ENCODE data around the gene MTTP. TPM values are rescaled to one million over a fixed set of nuclear protein-coding genes. Genes with fewer than 3 reads are reported as not detected.

MTTP gene
- total RNA-seq, 1 donor from 2014 or later: 0.26 TPM

GRCh38 chr4:99636422-99636821 is 61.8 kb downstream of the MTTP start:
- H3K36me3 Mint-ChIP-seq (ENCODE audit: low read depth, unreplicated experiment): no peaks in the 10 kb centered on the region

GRCh38 chr4:99637174-99637573 is 62.5 kb downstream of the MTTP start:
- Mint-ChIP-seq H3K4me3 (ENCODE audit: unreplicated experiment) (no peak overlapping the region), H3K4me1 (ENCODE audit: unreplicated experiment) (peaks cover 6% of the 10 kb centered on the region), H3K9me3 (ENCODE audit: unreplicated experiment) (no peaks in the 10 kb centered on the region), H3K27ac (ENCODE audit: unreplicated experiment) (no peak overlapping the region), H3K27me3 (ENCODE audit: unreplicated experiment) (no peaks in the 10 kb centered on the region), H3K36me3 (ENCODE audit: low read depth, unreplicated experiment) (no peaks in the 10 kb centered on the region)
- DNase-seq (ENCODE audit: low spot score): no peak
- no peak for TF ChIP-seq CTCF (IDR thresholded peaks at IDR 0.05; ENCODE audit: unreplicated experiment)

More at GRCh38 chr4:99636422-99636821, 61.8 kb downstream of the MTTP start:
- Mint-ChIP-seq H3K9me3 (ENCODE audit: unreplicated experiment) (no peaks in the 10 kb centered on the region), H3K27ac (ENCODE audit: unreplicated experiment) (no peak overlapping the region), H3K4me3 (ENCODE audit: unreplicated experiment) (no peak overlapping the region), H3K4me1 (ENCODE audit: unreplicated experiment) (peaks cover 6% of the 10 kb centered on the region), H3K27me3 (ENCODE audit: unreplicated experiment) (no peaks in the 10 kb centered on the region)
- no peak for TF ChIP-seq CTCF (IDR thresholded peaks at IDR 0.05; ENCODE audit: unreplicated experiment)
- DNase-seq (ENCODE audit: low spot score): no peak

- peaks cover 19% of the 10 kb centered on the region for H3K4me1 Mint-ChIP-seq (ENCODE audit: unreplicated experiment)
- peak overlapping the region; percentile 6 for H3K27ac Mint-ChIP-seq (ENCODE audit: unreplicated experiment)
- H3K27me3 Mint-ChIP-seq (ENCODE audit: unreplicated experiment): peaks cover 3% of the 10 kb centered on the region
- H3K4me3 Mint-ChIP-seq (ENCODE audit: unreplicated experiment): no peak overlapping the region
- no peak for DNase-seq (ENCODE audit: low spot score)
- H3K9me3 Mint-ChIP-seq (ENCODE audit: unreplicated experiment): no peaks in the 10 kb centered on the region
- H3K36me3 Mint-ChIP-seq (ENCODE audit: low read depth, unreplicated experiment): no peaks in the 10 kb centered on the region
- TF ChIP-seq CTCF (IDR thresholded peaks at IDR 0.05; ENCODE audit: unreplicated experiment): no peak
Measured at GRCh38 chr4:99640676-99641075, 66.1 kb downstream of the MTTP start.

DNA sequence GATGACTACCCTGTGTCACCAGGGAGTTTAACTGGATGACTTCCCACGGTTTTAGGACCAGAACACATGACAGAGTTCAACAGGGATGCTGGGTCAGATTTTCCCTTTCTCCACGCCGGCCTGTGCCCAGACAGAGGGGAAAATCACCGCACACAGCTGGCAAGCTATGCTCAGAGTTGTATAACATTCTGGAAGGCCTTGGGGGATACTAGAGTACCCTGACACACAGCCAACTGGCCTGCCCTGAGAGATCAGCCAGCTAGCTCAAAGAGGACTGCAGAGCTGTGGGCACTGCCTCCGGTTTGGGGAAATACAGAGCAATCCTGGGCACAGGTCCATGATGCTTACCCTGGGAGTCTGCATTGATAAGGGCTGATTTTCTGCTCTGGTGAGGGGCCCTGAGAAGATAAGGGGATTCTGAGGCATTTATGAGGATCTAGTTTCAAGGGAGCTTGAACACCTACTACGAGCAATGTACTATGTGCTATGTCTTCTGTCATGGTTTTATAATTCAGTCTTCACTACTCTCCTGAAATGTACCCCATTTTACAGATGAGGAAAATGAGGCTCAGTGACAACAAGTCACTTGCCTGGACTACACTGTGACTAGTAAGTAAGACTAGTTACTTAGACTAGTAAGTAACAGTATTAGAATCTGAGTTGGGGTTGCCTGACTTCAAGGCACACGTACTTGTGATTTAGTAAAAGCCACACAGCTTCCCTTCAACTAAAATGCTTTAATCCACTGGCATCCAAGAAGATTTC is 68.3 kb downstream of the MTTP start:
- H3K36me3 Mint-ChIP-seq (ENCODE audit: low read depth, unreplicated experiment): no peaks in the 10 kb centered on the region
- peaks cover 3% of the 10 kb centered on the region for H3K27me3 Mint-ChIP-seq (ENCODE audit: unreplicated experiment)
- H3K4me3 Mint-ChIP-seq (ENCODE audit: unreplicated experiment): no peak overlapping the region
- TF ChIP-seq CTCF (IDR thresholded peaks at IDR 0.05; ENCODE audit: unreplicated experiment): no peak
- DNase-seq (ENCODE audit: low spot score): no peak
- no peak overlapping the region for H3K27ac Mint-ChIP-seq (ENCODE audit: unreplicated experiment)
- peaks cover 19% of the 10 kb centered on the region for H3K4me1 Mint-ChIP-seq (ENCODE audit: unreplicated experiment)
- no peaks in the 10 kb centered on the region for H3K9me3 Mint-ChIP-seq (ENCODE audit: unreplicated experiment)

- H3K4me1 Mint-ChIP-seq (ENCODE audit: unreplicated experiment): peaks cover 19% of the 10 kb centered on the region
- no peak overlapping the region for H3K4me3 Mint-ChIP-seq (ENCODE audit: unreplicated experiment)
- no peak for TF ChIP-seq CTCF (IDR thresholded peaks at IDR 0.05; ENCODE audit: unreplicated experiment)
- H3K27me3 Mint-ChIP-seq (ENCODE audit: unreplicated experiment): peaks cover 3% of the 10 kb centered on the region
- no peaks in the 10 kb centered on the region for H3K36me3 Mint-ChIP-seq (ENCODE audit: low read depth, unreplicated experiment)
- H3K27ac Mint-ChIP-seq (ENCODE audit: unreplicated experiment): no peak overlapping the region
- no peak for DNase-seq (ENCODE audit: low spot score)
- H3K9me3 Mint-ChIP-seq (ENCODE audit: unreplicated experiment): no peaks in the 10 kb centered on the region
Measured at GRCh38 chr4:99644453-99644852, 69.8 kb downstream of the MTTP start.
